DMS 273 (cell line): ENCODE measurements around the gene ZNF382.
"Not testable (repeated sequence)": the region's sequence is repeated elsewhere in the genome, so short reads cannot be mapped to it uniquely, and the experiment has no call there.

Source experiments
- DNase-seq: peaks from one replicate; lab custom pipeline; 2025; ENCODE audit not compliant: unreplicated experiment; lab: John Stamatoyannopoulos, UW

ZNF382 gene

DNA sequence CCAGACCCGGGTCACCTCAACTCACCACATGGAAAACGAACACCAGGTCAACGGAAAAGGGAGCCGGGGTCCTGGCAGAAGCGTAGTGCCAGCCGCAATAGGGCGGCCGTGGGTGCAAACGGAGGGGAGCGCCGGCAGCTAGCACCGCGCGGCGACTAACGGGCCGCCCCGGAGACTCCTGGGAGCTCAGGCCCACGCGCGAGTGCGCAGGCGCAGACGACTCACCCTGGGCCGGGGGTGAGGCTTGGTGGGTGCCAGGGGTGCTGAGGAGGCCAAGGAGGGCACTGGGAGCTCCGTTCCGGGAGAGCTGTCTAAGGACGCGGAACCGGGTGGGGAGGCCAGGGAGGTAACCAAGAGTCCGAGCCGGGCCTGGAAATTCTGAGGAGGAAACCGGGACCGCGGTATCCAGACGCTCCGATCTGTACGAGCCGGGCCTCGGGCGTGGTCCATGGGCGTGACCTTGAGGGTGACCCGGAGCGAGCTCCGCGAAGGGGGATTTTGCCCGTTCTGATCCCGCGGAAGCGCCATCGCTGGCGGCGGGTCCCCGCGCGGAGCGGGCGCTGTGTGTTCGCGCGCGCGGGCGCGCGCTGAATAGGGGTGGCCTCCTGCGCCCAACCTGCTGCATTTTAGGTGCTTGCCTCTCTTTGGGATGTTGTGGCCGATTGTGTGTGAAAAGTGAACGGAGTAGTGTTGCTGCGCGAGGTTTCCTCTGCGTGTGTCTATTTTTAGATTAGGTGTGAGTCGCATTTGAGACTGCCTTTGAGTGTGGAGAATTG lies at the start of gene ZNF382:
TSS of gene ZNF382 (plus strand) at position 213 of the 776 bp plus-strand sequence. CDS start 4,602 bp downstream, outside the sequence.
- DNase-seq = peak; percentile 83

DNA sequence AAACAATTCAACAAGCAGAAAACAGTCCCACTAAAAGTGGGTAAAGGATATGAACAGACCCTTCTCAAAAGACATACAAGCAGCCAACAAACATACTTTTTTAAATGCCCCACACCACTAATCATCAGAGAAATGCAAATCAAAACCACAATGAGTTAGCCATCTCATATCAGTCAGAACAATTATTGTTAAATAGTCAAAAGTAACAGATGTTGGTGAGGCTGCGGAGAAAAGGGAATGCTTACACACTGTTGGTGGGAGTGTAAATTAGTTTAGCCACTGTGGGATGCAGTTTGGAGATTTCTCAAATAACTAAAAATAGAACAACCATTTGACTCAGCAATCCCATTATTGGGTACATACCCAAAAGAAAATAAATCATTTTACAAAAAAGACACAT lies 40.7 kb upstream of the ZNF382 start:
- no peak for DNase-seq

DNA sequence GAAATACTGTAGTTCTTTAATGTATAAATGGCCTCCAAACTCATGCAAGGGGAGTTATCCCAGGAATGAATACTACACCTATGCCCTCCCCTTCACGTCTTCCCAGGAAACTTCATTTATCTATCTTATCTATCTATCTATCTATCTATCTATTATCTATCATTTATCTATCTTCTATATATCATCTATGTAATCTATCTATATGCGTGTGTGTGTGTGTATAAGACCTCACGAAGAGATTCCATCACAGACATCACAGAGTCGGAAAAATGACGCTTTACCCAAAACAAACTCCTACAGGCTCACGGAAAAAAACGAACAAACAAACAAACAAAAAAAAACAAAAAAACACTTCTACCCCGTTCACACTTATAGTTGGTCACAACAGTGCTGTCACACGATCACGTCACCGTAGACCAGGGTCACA lies 32.5 kb upstream of the ZNF382 start:
- DNase-seq = no peak

DNA sequence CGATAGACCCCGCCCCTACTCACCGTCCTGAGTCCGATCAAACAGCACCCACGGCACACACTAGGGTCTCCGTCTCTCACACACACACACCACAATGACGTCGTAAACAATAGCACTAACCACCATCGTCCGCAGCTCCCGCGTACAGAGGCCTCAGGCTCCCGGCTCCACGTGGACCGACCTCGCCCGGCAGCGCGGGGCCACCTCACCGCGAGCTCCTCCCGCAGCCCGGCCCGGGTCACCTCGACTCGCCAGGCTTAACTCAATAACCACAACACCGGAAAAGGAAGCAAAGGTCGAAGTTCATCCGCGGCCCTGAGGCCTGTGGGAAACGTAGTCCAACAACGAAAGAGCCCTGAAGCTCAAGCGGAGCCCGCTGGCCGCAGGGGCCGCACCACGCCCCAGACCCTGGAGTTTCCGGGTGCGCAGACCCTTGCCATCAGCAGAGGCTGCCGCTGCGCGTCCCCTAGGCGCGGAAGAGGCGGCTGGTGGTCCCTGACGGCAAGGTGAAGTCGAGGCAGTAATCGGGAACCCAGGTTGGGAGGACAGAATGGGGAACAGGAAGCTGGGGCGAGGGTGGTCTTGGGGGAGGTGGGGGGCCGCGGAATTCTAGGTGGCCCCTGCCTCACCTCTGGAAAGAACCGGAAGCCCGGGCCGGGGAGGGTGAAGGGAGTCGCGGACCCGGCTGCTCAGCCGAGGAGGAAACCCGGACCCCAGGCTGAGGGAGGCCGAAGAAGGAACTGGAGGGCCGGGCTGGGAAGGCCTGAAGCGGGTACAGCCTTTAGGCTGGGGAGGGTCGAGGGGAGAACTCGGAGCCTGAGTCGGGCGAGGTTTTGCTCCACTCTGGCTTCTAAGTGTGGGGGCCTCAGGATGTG lies 31.9 kb upstream of the ZNF382 start, which contains the start of gene ZNF529:
TSS of gene ZNF529 (minus strand) at position 273 of the 875 bp plus-strand sequence. CDS start 946 bp downstream, outside the sequence.
- DNase-seq = peak; percentile 97

DNA sequence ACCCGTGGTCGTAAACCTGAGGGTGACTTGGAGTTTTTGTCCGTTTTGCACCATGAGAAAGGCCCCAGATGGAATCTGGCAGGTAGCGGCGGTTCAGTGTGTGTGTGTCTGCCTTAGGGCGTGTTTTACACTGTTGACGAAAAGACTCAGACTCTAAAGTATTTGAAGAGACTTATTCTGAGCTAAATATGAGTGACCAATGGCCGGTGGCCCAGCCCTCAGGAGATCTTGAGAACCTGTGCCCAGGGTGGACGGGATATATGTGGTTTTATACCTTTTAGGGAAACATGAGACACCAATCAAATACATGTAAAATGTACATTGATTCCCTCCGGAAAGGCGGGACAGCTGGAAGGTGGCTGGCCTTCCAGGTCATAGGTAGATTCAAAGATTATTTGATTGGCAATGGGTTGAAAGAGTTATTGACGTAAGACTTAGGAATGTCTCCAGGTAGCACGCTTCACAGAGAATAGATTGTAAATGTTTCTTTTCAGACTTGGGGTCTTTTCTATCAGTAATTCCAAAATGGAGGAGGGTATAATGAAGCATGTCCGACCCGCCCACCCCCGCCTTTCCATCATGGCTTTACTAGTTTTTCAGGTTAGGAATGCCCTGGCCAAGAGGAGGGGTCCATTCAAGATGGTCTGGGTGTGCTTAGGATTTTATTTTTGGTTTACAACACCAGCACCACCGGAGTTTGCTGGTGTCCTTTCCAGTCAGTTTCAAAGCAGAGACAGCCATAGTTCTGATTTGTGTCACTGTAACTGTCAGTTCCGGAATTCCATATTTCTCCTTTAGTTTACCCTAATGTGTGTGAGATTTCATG lies 31.0 kb upstream of the ZNF382 start:
- DNase-seq = peak; percentile 70

DNA sequence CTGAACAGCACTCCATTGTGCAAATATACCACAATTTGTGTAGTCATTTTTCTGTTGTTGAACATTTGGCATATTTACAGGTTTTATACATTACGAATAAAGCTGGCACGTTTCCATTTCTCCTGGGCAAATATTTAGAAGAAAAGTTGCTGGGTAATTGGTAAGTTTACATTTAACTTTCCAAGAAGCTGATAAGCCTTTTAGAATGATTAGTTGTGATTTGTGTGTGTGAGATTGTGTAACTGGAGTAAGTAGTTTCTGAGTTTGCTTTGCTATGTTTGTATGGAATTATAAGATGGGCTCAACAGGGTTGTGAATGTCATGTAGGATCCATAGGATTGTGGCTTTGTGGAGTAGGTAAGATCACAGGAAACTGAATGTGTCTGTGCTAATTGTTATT lies 30.4 kb upstream of the ZNF382 start:
- peak; percentile 28 for DNase-seq

DNA sequence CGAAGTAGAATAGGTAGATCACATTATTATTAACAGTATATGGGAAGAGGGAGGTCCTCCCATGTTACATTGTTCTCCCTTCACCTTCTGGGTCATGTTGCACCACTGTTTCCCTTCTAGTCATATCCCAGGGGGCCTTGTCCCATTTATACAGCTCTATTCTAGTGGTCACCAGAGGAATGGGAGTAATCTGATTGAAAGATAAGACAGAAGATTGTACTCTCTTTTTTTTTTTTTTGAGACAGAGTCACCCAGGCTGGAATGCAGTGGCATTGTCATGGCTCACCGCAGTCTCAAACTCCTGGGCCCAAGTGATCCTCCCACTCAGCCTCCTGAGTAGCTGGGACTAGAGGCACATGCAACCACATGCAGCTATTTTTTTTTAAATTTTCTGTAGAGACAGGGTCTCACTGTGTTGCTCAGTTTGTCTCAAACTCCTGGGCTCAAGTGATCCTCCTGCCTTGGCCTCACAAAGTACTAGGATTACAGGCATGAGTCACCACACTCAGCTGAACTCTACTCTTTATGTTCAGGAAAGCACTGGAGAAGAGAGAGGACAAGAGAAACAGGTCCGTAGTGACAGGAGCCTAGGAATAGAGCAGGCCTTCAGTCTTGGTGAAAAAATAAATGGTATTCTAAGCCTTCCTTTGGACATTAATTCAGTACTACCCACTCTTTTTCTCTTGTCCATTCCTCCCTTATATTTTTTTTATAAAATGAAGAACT lies 27.7 kb upstream of the ZNF382 start:
- DNase-seq = no peak

DNA sequence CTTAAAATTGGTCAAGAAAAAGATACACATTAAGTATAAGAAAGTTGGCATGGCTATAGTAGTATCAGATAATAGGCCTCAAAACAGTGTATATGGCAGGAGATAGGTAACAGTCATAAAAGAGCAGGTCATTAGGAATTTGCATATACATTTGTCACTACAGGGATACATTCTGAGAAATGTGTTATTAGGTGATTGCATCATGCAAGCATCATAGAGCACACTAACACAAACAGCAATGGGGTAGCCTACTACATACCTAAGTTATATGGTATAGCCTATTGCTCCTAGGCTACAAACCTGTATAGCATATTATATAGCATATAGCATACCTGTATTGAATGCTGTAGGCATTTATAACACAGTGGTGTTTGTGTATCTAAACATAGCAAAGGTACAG lies 25.9 kb upstream of the ZNF382 start:
- no peak for DNase-seq

DNA sequence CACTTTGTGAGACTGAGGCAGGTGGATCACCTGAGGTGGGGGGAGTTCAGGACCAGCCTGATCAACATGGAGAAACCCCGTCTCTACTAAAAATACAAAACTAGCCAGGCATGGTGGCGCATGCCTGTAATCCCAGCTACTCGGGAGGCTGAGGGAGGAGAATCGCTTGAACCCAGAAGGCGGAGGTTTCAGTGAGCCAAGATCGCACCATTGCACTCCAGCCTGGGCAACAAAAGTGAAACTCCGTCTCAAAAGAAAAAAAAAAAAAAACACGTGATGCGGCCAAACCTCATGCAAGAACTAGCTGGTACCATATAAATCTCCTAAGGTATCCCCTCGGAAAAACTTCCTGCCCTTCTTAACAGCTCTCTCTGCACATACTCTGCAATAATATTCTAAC lies 2.4 kb upstream of the ZNF382 start:
- DNase-seq = not testable (repeated sequence)

DNA sequence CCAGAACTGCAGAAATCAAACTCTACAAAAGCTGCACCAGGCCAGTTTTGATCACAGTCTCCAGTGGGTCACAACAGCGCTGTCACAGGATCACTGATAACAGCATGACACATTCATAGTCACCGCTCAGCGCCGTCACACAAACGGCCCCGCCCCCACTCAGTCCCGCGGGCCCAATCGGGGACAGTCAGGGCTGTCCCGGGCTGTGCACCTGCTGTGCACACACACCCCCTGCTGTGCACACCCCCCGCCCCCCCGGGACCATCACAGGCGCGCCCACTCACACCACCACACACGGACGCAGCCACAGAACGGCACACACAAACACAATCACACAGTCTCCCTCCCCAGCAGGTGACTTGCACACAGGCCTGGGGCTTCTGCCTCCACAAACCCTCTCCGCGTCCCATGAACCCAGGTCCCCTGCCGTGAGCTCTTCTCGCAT lies 435 bp upstream of the ZNF382 start:
- DNase-seq = peak; percentile 54

DNA sequence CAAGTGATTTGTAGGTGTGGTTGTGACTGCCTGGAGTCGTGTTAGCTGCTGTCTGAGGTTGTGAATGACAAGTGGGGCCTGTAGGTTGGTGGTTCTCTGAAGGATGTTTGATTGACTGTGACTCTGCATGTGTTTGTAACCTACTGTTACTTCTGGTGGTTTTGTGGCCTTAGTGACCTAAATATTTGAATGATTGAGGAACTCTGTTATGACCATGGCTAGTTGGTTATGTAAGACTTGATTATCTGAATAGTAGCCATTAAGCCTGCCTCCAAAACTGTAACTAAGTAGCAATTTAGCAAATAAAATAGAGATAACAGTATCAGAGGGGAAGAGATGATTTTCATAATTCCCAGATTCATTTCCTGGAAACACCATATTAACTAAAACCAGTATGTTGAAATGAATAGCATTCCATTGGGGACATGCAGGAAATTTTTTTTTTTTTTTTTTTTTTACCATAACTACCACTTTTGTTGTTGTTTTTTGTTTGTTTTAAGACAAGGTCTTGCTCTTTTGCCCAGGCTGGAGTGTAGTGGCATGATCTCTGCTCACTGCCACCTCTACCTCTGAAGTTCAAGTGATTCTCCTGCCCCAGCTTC lies 865 bp downstream of the ZNF382 start:
- no peak for DNase-seq

DNA sequence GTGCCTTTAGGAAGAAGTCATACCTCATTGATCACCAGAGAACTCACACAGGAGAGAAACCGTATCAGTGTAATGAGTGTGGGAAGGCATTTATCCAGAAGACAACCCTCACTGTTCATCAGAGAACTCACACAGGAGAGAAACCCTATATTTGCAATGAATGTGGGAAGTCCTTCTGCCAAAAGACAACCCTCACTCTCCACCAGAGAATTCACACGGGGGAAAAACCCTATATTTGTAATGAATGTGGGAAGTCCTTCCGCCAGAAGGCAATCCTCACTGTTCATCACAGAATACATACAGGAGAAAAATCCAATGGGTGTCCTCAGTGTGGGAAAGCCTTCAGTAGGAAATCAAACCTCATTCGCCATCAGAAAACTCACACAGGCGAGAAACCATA lies 21.9 kb downstream of the ZNF382 start:
- DNase-seq = no peak

DNA sequence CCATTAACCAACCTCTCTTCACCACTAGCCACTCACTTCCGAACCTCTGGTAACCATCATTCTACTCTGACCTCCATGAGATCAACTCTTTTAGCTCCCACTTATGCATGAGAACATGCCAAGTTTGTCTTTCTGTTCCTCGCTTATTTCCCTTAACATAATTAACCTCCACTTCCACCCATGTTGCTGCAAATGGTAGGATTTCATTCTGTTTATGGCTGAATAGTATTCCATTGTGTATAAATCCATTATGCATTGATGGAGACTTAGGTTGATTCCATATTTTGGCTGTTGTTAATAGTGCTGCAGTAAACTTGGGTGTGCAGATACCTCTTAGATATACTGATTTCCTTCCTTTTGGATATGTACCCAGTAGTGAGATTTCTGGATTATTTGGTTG lies 30.2 kb downstream of the ZNF382 start:
- no peak for DNase-seq

DNA sequence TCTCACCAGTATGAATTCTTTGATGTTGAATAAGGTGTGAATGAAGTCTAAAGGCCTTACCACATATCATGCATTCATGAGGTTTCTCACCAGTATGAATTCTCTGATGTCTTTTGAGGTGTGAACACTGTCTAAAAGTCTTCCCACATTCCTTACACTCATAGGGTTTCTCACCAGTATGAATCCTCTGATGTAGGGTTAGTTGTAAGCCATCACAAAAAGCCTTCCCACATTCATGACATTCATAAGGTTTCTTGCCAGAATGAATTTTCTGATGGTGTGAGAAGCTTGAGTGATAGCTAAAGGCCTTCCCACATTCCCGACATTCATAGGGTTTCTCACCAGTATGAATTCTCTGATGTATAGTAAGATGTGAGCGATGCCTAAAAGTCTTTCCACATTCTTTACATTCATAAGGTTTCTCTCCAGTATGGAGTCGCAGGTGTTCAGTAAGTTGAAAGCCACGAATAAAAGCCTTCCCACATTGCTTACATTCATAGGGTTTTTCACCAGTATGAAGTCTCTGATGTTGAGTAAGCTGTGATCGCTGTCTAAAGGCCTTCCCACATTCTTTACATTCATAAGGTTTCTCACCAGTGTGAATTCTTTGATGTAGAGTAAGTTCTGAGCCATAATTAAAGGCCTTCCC lies 33.9 kb downstream of the ZNF382 start:
- peak; percentile 25 for DNase-seq

DNA sequence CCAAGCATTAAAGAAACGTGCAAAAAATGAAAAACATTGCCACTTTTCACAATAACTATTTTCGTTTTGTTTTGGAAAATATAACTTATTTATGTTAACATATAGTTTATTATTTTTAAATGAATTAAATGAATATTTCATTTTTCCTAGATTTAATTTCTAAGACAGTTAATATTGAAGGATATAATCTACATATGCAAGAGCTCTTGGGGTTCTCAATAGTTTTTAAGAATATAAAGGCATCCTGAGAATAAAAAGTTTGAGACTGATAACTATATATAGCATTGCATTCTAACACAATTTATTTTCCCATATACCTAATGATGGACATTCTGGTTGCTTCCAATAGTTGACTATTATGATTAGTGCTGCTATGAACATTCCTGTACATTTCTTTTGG lies 41.6 kb downstream of the ZNF382 start:
- no peak for DNase-seq

DNA sequence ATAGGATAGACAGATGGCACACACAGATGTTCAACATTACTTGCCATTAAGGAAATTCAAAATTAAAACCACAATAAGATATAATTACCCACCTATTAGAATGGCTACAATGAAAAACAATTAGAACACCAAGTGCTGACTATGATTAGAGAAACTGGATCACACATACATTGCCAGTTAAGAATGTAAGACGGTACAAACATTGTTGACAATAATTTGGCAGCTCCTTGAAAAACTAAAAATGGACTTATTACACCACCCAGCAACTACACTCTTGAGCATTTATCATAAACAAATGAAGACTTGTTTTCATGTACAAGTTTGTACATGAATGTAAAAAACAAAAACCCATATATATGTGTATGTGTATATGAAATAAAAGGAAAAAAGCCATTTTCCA lies 47.8 kb downstream of the ZNF382 start:
- DNase-seq = peak; percentile 56

DNA sequence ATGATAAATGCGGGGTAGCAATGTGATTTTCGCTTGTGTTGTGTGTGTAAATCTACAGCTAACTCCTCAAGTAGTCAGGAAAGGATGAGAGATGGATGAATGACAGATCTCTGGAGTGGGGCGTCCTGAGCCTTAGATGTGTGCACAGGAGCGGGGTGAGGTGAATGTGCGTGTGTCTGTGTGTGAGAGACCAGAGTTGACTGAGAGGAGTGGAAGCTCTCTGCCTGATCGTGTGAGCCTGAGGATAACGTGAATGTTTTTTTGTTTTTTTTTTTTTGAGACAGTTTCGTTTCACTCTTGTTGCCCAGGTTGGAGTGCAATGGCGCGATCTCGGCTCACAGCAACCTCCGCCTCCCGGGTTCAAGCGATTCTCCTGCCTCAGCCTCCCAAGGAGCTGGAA lies 60.7 kb downstream of the ZNF382 start:
- no peak for DNase-seq

DNA sequence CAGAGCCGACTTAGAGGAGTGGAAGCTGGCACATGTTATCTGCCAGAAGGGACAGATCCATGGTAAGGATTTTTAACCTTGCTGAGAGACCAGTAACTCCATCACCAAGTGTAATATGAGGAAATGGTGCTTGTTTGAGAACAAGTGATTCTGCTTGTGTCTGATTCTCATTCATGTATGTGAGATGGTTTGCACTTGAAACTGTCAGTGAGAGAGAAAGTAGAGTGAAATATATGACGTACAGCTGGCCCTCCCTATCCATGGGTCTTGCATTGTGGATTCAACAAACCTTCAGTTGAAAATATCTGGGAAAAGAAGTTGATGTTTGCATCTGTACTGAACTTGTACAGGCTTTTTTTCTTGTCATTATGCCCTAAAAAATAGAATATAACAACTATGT lies 63.5 kb downstream of the ZNF382 start:
- no peak for DNase-seq

DNA sequence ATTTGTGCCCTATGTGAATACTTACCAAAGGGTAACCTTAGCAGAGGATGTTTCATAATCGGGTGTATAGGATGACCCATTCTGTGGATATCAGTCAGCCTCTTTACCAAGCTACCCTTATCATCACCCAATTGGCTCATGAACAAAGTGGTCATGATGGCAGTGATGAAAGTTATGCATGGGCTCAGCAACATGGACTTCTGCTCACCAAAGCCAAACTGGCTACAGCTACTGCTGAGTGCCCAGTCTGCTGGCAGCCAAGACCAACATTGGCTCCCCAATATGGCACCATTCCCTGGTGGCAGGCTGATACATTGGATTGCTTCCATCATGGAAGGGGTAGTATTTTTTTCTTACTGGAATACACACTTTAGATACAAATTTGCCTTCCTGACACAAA lies 67.3 kb downstream of the ZNF382 start:
- no peak for DNase-seq
